ENCODE data around the gene NDUFA12.
A peak's percentile ranks its signal among the peaks of the same experiment; 100 is the strongest.
"Not testable (repeated sequence)": the region's sequence is repeated elsewhere in the genome, so short reads cannot be mapped to it uniquely, and the experiment has no call there.

The NDUFA12 gene

GRCh38 chr12:95003213-95003920 lies at the start of gene NDUFA12:
Gene NDUFA12 (minus strand): TSS chr12:95003697. CDS start chr12:95003680, 17 bp downstream.
- peak; percentile 94 for DNase-seq (ENCODE audit: low read depth)

GRCh38 chr12:95051241-95051640 lies 47.7 kb upstream of the NDUFA12 start:
- DNase-seq (ENCODE audit: low read depth): no peak

GRCh38 chr12:95037906-95038305 lies 34.4 kb upstream of the NDUFA12 start:
- no peak for DNase-seq (ENCODE audit: low read depth)

DNA sequence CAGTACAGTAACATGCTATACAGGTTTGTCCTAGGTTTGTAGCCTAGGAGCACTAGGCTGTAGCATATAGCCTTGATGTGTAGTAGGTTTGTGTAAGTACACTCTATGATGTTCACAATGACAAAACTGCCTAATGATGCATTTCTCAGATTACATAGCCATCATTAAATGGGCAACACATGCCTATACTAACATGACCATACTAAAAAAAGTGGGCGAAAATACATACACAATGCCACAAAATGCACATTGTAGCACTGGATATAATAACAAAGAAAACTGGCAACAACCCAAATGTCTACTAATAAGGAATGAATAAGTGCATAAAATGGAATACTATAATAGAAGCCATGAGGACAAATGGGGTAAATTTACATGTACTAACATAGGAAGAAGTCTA lies 31.3 kb upstream of the NDUFA12 start:
- no peak for DNase-seq (ENCODE audit: low read depth)

GRCh38 chr12:95022477-95022876 lies 19.0 kb upstream of the NDUFA12 start:
- no peak for DNase-seq (ENCODE audit: low read depth)

- no peak for DNase-seq (ENCODE audit: low read depth)
These were observed 14.0 kb upstream of the NDUFA12 start for GRCh38 chr12:95017482-95017881.

- no peak for DNase-seq (ENCODE audit: low read depth)
These were observed 12.6 kb upstream of the NDUFA12 start for GRCh38 chr12:95016120-95016519.

DNA sequence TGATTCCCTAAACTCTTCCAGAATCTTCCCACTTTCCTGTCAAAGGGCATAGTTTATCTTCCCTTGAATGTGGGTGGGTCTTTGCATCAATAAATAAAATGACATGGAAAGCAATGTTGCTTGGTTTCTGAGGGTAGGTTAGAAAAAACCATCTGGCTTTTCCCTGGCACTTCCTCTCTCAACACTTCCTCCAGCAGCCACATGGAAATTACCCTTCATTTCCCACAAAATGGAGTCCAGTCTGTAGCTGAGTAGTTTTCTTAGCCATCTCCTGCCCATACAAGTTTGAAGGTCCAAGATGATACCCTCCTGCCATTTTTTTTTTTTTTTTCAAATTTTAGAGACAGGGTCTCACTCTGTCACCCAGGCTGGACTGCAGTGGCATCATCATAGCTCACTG lies 11.1 kb upstream of the NDUFA12 start:
- DNase-seq (ENCODE audit: low read depth): no peak

- no peak for DNase-seq (ENCODE audit: low read depth)
These were observed 2.7 kb upstream of the NDUFA12 start for GRCh38 chr12:95006206-95006605.

- no peak for DNase-seq (ENCODE audit: low read depth)
These were observed 1.1 kb upstream of the NDUFA12 start for GRCh38 chr12:95004610-95005009.

DNA sequence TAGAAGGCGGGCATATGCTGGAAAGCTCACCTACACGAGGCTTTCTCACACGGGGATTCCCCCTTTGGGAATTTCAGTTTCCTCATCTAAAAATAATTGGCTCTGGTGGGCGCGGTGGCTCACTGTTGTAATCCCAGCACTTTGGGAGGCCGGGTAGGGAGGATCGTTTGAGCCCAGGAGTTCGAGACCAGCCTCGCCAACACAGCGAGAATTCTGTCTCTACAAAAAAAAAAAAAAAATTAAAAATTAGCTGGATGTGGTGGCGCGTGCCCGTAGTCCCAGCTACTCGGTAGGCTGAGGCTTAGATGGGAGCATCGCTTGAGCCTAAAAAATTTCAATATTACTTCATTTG lies 400 bp upstream of the NDUFA12 start:
- DNase-seq (ENCODE audit: low read depth): no peak

DNA sequence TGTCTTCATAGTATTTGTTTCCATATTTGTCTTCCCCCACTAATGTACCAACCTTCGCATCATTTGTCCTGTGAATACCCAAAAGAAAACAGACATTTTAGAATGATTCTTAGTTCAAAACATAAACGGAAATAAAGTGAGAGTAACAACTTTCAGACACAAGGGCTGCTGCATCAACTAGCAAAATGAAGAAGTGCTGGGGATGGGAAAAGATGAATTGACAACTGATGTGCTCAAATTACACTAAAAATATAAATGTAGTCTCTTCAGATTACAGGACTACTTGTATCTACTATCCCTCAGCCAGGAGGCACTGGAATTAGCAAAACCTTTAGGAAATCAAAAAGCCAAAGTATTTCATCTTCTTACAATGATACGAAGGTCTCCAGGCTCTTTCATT lies 743 bp downstream of the NDUFA12 start:
- no peak for DNase-seq (ENCODE audit: low read depth)

DNA sequence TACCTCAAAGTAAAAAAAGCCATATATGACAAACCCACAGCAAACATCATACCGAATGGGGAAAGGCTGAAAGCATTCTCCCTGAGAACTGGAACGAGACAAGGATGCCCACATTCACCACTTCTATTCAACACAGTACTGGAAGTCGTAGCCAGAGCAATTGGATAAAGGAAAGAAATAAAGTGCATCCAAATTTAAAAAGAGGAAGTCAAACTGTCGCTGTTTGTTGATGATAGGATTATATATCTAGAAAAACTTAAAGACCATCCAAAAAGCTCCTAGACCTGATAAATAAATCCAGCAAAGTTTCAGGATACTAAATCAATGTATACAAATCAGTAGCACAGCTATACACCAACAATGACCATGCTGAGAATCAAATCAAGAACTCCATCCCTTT lies 5.2 kb downstream of the NDUFA12 start:
- no peak for DNase-seq (ENCODE audit: low read depth)

GRCh38 chr12:94997726-94998125 lies 5.8 kb downstream of the NDUFA12 start:
- no peak for DNase-seq (ENCODE audit: low read depth)

DNA sequence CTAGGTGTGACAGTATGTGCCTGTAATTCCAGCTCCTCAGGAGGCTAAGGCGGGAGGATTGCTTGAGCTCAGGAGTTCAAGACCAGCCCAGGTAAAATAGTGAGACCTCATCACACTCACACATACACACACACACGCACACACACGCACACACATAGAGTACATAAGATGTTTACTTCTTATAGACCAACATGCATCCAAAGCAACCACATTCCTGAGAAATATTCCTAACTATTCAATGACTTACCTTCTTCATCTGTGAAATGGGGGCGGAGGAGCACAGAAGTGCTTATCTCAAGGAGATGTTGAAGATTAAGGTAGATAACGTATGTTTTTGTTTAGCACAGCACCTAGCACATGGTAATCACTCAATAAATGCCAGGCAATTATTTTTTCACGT lies 6.4 kb downstream of the NDUFA12 start:
- DNase-seq (ENCODE audit: low read depth): no peak

GRCh38 chr12:94994312-94994711 lies 9.2 kb downstream of the NDUFA12 start:
- no peak for DNase-seq (ENCODE audit: low read depth)

- not testable (repeated sequence) for DNase-seq (ENCODE audit: low read depth)
These were observed 9.6 kb downstream of the NDUFA12 start for GRCh38 chr12:94993855-94994254.

- no peak for DNase-seq (ENCODE audit: low read depth)
These were observed 13.3 kb downstream of the NDUFA12 start for GRCh38 chr12:94990222-94990621.

DNA sequence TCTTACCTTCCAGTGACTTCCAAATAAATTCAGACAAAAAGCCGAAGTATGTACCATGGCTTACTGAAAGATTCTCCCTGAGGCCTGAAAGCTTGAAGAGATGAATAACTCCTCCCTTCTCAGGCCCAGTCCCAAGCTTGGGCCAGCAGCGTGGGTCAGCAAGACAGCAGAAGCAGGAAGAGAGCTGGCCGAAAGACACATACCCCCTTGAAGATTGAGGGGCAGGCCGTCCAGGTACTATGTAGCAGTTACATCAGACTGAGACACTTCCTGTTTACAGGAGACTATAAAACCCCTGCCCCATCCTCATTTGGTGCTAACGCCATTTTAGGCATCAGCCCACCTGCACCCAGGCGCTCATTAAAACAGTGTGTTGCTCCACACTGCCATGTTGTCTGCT lies 15.0 kb downstream of the NDUFA12 start:
- DNase-seq (ENCODE audit: low read depth): no peak

DNA sequence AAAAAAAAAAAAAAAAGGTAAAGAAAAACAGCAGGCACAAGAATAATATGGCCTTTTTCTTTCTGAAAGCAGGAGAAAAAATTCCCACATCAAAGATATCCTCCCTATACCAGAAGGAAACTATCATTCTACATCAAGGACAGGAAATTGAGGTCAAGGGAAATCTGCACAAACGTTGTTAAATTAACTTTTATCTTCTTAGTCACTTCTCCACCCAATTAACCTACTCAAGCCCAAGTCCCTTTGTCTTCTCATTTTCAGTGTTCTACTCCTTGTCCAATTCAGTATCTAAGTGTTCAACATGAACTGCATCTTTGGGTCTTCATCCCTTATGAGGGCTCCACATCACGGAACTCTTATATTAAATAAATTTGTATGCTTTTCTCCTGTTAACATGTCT lies 15.7 kb downstream of the NDUFA12 start:
- no peak for DNase-seq (ENCODE audit: low read depth)

DNA sequence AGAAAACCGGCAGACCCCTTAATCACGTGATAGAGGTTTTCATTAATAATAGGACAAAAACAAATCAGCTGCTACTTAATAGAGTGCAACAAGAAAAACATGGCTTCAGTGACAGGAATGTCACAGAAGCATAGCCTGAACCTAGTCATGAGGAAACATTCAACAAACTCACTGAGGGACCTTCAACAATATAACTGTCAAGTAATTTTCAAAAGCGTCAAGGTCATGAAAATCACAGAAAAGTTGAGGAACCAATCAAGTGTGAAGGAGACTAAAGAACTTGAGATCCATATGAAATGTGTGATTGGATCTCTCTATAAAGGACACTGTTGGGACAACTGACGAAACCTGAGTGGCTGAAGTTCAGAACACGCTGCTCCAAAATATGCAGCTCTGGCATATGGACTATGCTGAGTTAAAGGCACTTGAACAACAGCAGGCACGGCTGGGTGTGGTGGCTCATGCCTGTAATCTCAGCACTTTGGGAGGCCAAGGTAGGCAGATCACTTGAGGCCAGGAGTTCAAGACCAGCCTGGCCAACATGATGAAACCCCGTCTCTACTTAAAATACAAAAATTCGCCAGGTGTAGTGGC lies 16.3 kb downstream of the NDUFA12 start:
- no peak for DNase-seq (ENCODE audit: low read depth)

GRCh38 chr12:94985099-94985498 lies 18.4 kb downstream of the NDUFA12 start:
- DNase-seq (ENCODE audit: low read depth): not testable (repeated sequence)

- DNase-seq (ENCODE audit: low read depth): no peak
These were observed 20.2 kb downstream of the NDUFA12 start for GRCh38 chr12:94983321-94983720.

GRCh38 chr12:94982456-94982855 lies 21.0 kb downstream of the NDUFA12 start:
- DNase-seq (ENCODE audit: low read depth): no peak

All from stimulated activated CD8-positive, alpha-beta memory T cell treated with anti-CD3 and anti-CD28 coated beads, Interleukin-4, amount 100 ng/mL, for 24 hours (primary cell).